HPDE6-E6E7 (cell line): ENCODE results near the gene CYP2U1.
"Not testable (repeated sequence)": the region's sequence is repeated elsewhere in the genome, so short reads cannot be mapped to it uniquely, and the experiment has no call there.

Source experiments
- DNase-seq: peaks from one replicate; pipeline ENCODE4 v3.0.0; 2011; ENCODE audit warnings: missing footprints; ENCODE audit errors: extremely low spot score

CYP2U1 gene

DNA sequence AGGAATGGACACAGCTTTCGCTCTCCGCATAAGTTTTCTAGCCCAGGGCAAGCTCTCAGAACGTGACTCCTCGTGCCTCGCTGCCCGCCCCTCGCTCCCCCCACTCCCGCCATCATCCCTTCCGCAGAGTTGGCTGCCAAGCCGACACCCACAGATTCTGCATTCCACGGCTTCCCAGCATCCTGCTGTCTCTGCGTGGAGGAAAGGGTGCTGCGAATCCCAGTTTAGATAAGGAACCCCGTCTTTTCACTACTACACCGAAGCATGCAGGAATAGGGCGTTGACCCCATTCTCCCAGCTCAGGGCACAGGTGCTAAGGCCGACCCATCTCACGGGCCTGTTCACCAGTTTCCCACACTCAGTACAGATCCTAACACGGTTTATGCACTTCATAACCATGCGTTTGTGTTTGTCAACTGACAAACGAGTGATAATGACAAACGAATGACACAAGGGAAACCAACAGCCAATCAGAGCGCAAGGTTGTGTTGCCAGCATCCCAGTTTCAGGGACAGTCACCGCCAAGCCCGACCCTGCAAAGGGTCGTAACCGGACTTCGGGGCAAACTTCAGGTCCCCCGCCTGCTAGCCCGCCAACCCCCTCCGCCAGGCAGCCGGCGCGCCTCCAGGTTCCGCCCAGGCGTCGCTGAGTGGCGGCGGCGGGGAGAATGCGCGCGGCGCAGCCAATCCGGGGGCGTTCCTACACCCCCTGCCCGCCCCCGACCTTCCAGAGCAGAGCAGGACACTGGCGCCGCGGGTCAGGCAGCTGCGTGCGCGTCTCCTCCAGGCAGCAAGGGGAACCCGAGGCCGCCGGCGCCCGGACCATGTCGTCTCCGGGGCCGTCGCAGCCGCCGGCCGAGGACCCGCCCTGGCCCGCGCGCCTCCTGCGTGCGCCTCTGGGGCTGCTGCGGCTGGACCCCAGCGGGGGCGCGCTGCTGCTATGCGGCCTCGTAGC lies at the start of gene CYP2U1:
CYP2U1 (plus strand) TSS at position 729 of the 954 bp plus-strand sequence; CDS start at position 824, 95 bp downstream.
- peak; percentile 79 for DNase-seq

DNA sequence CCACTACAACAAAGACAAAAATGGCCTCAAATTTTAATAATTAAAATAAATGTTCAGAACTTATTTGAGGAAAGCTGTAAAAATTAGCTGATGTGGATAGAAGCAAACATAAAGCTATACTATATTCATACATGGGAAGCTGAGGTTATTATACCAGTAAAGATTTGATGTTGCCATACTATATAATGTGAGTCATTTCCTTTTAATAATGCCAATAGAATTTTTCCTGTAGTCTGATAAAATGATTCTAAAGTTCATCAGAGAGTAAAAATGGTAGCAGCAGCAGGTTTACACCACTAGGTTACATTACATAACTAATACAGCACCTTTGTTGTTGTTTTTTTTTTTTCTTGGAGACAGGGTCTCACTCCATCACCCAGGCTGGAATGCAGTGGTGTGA lies 45.5 kb upstream of the CYP2U1 start:
- no peak for DNase-seq

DNA sequence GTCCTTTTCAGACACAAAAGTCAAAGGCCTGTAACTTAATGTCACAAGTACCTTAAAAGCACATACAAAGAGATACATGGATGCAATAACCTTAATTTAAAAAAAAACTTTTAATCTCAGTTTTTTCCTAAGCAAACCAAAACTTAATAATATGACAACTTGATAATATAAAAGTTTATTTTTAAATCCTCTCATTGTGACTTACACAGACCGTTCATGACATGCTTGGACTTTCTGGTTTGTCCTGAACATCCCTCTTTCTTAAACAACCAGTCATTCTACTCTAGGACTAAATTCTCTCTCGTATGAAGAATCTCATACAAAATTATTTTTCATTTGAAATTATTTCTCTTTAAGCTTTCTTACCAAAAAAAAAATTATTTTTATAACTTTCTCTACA lies 43.1 kb upstream of the CYP2U1 start:
- DNase-seq: no peak

DNA sequence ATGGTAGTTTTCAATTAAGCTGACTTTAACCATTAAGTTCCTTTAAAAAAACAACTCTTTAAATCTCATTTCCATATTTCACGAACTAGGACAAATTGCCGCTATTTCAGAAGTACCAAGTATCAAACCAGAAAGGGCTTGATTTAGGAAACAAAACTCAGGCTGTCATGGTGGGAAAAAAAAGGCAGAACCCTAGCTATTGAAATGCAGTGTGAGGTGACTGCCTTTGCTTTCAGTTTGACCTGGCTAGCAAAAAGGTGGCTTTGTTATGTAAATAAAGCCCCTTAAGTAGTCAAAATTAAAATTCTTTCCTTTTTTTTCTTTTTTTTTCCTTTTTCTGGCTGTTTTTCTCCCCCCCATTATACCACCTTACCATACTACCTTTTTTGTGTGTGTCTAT lies 40.6 kb upstream of the CYP2U1 start:
- DNase-seq: no peak

DNA sequence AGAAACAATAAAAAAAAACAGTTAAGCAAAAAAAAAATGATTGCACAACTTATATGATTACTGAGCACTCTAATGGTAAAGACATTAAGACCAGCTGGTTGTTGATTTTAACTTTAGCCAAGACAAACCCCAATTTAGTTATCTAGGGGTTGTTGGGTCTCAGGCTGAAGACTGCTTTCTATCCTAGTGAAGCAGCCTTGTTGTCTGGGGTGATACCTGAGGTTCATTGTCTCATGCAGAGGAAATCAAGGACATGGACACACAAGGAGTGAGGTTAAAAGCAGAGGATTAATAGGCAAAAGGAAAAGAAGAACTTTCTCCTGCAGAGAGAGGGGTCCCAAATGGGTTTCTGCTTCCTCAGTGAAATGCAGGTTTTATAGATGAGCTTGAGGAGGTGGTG lies 40.0 kb upstream of the CYP2U1 start:
- no peak for DNase-seq

DNA sequence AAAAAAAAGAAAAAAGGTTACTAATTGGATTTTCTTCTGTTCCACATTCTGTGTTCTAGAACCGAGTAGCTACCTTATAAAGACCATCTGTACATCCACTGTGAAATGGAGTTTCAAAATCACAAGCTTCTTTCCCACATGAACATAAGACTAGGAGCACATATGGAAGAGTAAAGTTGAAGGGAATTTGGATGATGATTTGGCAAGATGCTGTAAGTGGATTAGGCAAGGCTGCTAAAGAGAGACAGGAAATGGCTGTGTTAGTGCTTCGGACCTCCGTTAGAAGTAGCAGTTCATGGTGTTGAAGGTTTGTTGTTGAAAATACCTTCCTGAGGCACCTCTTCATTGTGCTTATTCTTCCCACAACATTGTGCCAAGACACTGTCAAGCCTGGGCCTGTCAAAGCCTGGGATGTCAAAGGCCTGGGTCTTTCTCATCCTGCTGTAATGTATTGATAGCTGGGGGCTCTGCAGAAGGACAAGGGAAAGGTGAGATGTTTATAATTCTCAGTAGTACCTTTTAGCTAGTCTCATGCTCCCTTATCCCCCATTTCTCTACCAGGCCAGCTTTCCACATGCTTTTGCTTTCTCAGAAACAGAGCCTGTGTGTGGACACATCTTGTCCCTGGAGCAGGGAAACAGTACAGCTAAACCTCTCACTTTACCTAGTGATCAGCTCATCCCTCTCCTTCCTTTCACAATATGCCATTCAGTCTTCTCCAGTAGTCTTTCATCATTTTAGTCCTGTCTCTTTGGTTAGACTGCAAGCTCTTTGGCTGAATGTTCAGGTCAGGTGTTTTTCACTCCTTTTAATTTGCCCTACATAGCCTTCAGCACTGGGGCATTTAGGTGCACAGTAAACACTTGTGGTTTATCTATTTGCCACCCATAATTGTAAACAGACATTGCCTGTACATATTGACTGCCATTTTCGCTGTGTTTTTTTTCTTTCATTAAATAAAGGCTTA lies 37.9 kb upstream of the CYP2U1 start:
- DNase-seq: no peak

DNA sequence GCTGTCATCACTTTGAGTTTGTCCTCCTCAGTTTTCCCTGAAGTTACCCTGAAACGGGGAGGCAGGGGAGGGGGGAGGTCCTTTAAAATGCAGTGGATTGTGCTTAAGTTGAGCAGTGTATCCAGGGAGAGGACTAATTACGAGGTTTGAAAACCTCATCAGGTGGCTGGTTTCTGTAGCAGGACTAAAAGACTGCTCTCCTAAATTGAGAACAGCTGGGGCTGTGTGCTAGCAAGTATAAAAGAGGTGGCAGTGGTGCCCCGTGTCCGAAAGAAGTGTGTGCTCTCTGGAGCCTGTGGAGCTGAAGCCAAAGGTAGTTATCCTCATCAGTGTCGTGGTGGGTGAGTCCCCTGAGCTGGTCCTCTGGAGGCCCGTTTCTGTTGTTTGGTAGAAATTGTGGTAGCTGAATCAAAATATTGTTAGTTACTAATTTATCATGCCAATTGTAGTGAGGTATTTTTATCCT lies 37.2 kb upstream of the CYP2U1 start:
- DNase-seq: no peak

DNA sequence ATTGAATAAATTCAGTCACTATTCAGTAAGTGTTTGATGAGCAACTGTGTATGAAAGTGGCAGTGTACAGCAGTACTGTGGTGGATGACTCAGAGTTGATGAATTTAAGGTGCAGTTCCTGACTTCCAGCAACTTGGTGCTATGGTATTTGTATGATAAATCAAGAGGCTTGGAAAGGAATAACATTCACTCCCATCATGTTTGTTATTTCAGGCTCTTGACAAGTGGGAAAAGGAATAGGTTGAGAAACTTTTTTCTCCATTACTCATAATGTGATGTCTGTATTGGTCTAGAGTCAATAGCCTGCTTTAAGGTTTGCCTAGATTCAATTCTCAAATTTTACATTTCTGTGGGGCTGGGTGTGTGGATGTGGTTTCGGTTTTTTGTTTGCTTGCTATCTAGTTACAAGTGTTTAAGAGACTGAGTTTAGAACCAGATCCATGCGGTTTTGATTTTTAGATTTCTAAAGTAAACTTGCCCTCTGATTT lies 35.1 kb upstream of the CYP2U1 start:
- DNase-seq: peak; percentile 85

DNA sequence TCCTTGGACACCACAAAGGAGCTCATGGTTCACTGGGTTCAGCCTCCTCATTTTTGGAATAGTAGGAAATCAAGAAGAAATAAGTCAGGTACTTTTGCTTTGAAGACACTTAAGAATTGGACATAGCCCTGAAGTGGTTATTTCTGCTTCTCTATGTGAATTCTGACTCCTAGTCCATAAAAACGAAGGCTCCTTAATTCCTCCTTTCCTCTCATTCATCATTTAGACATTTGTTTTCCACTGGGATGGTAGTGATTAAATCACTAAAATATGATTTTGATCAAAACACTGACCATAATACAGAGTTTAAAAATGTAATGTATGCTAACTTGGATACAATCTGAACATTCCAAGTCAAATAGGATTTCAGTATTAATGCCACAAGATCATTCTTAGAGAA lies 34.7 kb upstream of the CYP2U1 start:
- DNase-seq: no peak

DNA sequence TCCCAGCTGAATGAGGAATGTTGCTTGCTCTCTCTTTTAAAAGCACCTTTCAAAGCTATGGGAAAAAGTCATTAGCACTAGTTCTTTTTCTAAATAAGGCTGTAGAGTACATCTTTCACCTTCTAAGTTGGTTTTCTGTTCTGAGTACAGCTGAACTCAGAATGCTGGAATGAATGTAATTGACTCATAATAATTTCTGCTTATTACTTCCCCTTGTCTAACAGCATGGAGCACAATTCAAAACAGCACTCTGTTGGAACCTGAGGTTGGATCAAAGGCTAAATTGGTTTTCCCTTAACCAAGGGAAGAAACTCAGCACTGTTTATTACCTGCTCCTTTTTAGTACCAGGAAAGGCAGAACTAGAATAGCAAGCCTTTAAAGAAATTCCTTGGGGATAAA lies 33.5 kb upstream of the CYP2U1 start:
- no peak for DNase-seq

DNA sequence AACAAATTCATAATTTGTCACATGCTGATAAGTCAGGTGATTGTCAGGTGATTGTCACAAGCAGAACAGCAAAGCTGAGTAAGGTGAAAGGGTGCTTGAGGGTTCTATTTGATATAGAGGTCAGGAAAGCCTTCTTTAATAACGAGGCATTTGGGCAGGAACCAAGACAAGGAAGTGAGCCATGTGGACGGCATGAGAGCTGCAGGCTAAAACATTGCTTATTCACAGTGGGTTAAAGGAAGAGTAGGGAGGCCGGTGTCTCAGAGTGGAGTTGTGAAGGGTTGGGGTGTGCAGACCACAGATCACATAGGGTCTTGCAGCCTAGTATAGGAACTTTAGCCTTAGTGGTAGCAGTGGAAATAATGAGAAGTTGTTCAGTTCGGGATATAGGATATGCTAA lies 31.3 kb upstream of the CYP2U1 start:
- DNase-seq: no peak

DNA sequence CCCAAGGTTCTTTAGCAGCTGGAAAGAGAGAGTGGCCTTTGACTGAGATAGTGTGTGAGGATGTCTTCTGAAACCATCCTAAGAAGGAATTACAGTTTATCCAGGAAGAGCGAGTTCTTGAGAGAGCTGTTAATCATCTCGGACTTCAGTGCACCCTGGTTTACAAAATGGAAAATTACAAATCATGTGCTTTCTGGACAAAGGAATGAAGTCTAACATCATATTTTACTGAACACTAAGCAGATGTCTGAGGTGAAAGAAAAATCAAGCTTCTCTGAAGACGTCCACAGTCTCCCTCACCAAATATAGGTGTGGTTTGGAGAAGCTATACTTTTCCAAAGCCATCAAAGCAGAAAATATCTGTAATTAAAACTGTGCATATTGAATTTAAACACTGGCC lies 30.8 kb upstream of the CYP2U1 start:
- no peak for DNase-seq

DNA sequence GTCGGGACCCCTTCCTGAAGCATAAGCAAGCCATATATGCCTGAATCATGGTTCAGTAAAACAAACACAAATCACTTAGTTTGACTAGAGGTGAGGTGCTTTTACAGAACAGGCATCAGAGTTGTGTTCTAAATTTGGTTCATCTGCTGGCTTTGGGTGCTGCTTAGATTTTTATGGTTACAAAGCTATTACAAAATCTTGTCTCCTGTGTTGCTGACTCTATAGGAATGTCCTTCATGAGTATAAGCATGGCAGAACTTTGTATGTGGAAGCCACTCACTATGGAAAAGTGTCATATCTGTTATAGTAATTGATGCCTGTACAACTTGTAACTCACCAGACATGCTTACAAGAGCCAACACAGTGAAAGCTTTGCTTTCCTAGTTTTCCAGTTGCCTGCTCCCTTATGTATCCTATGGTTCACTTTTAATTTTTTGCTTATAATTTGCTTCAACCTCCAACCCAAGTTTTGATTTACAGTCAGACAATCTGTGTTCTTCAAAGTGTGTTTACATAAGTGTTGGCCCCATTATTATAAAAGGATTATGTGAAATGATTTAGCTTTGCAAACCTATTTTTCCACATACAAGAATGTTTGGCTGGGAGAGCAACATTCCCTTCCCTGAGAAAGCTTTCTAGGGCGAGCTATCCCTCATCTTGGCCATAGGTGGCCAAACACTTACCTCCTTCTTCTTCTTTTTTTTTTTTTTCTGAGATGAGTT lies 30.0 kb upstream of the CYP2U1 start:
- no peak for DNase-seq

DNA sequence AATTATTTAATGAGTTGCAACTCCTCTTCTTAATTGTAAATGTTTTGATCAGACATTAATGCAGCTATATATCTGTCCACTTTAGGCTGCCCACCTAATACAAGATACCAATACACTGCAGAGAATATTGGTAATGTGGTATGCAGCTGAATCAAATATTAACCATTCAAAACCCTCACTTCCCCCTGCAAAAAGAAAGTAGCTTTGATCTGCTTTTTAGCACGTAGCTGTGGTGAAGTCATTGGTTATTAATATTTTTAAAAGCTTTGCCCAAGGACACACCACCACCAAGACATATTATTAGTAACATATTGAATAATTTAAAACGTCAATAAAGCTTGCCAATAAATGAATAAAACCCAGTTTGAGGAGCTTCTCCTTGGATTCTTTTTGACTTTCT lies 28.6 kb upstream of the CYP2U1 start:
- no peak for DNase-seq

DNA sequence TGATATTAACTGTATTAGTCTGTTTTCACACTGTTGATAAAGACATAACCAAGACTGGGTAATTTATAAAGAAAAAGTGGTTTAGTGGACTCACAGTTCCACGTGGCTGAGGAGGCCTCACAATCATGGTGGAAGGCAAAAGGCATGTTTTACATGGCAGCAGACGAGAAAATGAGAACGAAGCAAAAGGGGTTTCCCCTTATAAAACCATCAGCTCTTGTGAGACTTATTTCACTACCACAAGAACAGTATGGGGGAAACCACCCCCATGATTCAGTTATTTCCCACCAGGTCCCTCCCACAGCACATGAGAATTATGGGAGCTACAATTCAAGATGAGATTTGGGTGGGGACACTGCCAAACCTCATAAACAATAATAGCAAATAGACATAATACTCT lies 26.3 kb upstream of the CYP2U1 start:
- not testable (repeated sequence) for DNase-seq

DNA sequence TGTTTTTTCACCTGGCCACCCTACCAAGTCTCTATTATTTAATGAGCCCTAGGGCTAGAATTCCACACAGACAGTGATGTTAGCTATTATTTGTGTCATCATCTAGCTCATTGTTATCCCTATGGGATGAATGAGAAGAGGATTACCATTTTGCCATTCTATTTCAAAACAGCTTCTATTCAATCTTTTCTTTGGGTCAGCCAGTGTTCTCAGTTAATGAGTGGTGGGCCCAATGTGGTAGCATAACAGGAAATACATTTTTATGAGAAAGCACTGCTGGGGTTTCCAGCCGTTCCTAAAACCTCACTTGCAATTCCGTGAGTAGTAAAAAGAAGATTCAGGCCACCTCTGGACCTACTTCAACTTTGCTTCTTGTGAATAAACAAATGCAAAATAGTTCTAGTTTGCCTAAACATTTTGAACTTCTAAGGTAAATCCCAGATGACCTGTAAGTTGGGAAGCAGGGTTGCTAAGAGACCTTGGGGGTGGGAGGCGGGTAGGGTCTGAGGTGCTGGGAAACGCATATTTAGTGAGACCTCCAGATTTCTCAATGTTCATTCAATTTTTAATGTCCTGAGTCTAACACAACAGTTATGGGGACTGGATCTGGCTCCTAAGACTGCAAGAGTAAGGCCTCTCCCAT lies 24.8 kb upstream of the CYP2U1 start:
- no peak for DNase-seq

DNA sequence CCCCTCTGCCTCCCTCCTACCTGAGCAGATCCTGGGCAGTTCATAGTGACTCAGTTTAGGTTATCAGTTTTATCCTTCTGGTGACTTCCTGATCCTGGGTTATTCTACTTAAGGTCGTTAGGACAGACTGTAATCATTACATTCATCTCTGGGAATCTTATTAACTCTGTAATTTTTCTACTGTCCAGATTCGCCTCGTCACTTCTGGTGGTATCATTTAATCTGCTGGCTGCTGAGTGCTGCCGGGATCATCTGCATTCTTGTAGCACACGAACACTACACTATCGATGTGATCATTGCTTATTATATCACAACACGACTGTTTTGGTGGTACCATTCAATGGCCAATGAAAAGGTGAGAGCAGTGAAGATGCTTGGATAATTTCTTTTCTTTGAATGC lies 23.0 kb upstream of the CYP2U1 start:
- no peak for DNase-seq

DNA sequence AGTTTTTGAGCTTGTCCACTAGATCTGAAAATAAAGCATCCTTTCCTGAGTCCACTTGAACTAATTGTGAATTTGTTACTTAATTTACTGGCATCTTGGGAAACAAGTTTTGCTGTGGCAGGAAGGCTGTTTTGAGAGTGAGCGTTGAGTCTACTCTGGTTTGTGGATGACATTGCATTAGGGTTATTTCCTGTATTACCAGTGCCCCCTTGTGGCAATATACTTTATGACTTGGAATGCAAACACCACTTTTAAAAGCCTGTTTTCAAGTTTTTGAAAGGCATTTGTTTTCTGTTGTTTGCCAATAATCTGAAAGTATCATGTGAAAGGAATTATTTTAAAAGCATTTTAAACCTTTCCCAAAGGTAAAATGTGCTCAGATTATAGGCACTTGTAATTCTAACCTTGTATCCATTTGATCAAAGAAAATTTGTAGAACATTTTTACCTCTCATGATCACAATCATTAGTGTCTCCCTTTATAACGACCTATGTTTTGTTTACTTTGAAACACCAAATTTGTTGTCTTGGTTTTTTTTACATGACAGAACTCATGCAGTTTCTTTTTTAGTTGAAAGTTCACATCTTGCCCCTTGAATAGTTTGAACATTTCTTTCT lies 18.0 kb upstream of the CYP2U1 start:
- peak; percentile 45 for DNase-seq

DNA sequence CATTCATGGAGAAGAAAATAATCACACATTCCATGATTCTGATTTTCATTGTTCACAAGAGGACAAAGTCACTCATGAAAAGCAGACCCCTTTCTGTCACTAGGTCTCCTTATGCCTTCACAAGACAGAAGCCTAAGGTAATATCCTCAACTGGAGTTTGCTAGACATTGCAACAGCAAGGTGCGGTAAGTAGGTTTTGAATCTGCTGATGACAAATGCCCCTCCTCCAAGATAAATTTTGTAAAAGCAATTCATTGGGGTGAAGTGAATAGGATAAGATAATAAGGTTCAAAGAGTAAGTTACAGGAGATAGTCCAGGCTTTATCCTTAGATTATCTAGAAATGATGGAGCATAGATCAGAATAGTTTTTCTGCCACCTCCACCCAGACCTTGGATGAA lies 16.1 kb upstream of the CYP2U1 start:
- DNase-seq: no peak

DNA sequence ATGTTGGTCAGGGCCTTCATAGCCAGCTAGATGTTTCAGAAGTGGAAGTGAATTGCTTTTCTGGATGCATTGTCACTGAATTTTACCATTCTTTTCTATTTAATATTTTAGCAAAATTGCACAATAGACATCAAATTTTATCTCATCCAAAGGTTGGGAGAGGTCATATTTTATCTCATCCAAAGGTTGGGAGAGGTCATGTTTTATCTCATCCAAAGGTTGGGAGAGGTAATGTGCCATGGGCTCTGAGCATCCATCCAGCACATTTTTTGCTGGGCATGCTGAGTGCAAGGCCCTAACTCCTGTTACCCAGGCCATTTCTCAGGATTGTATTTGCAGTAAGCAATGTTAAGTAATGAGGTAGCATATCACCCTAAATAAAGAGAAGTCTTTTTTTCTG lies 14.7 kb upstream of the CYP2U1 start:
- DNase-seq: no peak

DNA sequence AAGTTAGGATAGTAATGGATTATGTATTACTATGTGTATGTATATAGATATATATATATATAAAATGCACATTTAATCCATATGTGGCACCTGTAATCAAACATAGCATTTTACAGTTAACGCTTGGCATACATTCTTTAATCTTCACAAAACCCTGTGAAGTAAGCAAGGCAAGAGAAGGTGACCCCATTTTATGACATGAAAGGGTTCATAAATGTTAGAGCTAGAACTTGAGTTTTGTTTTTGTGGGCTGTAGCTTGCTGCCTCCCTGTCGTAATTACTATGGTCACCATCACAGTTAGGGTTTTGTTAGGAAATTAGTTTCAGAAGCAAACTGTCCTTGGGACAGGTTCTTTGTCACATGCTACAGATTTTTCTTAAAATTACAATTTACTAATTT lies 13.8 kb upstream of the CYP2U1 start:
- DNase-seq: no peak
